Thyroid gland (tissue), 4 donors: ENCODE results near the gene TOP1.

Experiments used
- CTCF ChIP-seq, 6 experiments: fragments of 200-600 bp in 3 of 6; fragments of 450-650 bp in 3 of 6; sonication (generic) in 3 of 6; IDR thresholded peaks; one replicate each; pipeline ENCODE4 v1.5.1; 2016 to 2019; ENCODE audit warnings: antibody characterized with exemption in 6 of 6, mild to moderate bottlenecking in 2 of 6, inconsistent platforms in 1 of 6, moderate library complexity in 1 of 6
- POLR2A ChIP-seq, 2 donors: fragments of 450-650 bp; IDR thresholded peaks; one replicate each; pipeline ENCODE4 v1.6.1; 2017; ENCODE audit warnings: antibody characterized with exemption in 2 of 2, mild to moderate bottlenecking in 2 of 2, moderate library complexity in 1 of 2

- TF ChIP-seq CTCF (IDR thresholded peaks at IDR 0.05): no peak
- TF ChIP-seq POLR2A (IDR thresholded peaks at IDR 0.05): no peak
These were observed 103.2 kb downstream of the TOP1 start for GRCh38 chr20:41131594-41132387.
